GM18517 (cell line): ENCODE results near the gene ZNF22.

Experiments
- ATAC-seq: cut with Tn5 transposase; IDR thresholded peaks from one replicate; pipeline ENCODE4 v1.9.1; 2021; ENCODE audit warnings: mild to moderate bottlenecking, moderate library complexity; ENCODE audit not compliant: unreplicated experiment

Gene ZNF22

DNA sequence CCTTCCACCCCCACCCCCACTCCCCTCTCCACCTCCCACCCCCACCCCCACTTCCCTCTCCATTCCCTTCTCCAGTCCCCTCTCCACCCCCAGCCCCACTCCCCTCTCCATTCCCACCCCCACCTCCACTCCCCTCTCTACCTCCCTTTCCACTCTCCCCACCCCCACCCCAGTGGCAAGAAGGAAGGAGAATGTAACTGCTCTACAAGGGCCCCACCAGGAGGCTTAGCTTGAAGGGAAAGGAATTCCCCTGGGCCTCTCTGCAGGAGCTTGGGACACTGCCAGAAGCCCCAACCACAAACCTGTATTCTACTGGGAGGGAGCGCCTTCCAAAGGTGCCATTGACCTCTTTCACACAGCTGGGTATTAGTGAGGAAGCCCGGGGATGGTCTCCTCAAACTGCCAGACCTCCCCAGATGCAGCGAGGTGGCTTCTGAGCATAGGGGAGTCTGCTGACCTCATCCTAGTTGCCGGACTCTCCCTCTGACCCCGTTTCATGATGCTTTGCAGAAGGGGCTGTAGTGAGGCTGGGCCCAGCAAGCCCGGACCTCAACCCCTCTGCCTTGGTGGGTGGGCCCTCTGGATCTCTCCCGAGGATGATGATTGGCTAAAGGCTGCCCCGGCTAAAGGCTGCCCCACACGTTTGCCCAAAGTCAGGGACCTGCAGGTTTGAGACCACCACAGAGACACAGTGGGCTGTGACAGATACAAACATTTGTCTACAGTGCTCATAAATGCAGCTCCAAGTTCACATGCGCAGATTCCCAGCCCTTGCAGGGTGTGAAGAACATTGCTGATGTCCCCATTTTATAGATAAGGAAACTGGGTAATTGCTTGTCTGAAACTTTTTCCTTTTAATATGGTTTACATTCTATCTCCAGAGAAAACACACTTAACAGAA lies 25.0 kb upstream of the ZNF22 start:
- ATAC-seq = no peak

DNA sequence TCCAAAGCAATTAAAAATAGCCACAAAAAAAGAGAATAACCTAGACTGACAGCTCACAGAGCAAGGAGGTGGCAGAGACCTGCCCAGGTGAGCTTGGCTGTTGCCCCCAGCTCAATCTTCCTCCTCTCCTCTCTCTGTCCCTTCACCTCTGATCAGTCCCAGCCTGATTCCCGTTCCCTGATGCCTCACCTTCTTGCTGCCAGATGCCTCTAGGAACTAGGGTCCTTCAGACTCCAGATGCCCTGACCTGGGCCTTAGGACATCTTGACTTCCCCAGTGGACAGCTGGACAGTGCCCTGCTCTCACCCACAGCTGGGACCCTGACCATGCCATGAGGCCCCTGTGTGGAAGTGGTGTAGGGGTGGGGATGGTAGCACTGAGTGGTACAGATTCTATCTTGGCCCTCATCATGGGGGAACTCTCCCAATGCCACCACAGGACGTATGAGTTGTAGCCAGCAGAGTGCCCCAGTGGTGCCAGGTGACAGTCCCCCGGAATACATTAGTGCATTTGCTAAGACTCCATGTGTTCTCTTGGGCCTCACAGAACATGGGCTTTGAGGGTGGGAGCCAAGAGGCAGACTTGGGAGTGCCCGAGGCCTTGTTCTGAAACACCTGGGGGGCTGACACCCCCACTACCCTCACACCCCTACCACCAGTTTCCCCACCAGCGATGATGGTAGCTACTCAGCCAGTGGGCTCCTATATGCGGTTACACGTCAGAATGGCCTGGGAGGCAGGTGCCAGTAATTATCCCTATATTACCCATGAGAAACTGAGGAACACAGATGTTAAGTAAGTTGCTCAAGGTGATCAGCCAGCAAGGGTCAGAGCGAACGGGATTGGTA lies 24.1 kb upstream of the ZNF22 start:
- ATAC-seq = no peak

DNA sequence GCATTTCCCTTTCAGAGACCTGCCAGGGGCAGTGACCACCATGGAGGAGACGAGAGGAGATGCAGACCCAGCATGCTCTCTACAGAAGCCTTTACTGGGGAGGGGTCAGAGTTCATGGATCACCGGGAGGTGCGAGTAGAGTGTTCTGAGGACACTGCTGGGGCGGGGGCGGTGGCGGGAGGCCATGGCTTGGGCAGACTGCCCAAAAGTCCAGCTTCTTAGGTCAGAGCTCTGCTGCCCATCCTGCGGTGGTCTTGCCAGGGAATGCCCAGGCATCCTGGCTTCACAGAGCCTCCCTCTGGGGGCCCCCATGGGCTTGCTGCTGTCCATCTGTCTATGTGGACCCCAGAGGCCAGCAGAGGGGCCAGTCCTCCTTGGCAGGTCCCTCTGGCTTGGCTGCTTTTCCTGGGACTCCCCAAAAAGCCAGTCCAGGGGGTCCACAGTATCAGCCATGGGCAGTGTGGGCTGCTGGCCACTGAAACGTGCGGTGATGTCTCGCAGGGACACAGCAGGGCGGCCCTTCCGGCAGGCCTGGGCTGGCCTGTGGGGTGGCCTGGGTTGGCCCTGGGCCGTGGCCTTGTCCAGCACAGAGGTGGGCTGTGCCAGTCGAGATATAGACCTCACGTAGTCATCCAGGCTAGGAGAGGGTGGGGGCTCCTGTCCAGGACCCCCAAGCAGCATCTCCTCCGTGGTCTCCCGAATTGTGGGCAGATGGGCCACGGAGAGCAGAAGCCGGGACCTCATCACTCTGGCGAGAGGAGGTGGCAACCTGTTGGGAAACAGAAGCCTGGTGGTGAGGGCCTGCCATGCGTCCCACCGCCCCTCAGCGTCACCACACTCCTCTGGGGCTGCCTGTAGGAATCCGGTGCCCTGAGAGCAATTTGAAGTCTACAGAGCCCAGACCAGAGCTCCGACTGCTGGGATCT lies 23.2 kb upstream of the ZNF22 start:
- no peak for ATAC-seq

DNA sequence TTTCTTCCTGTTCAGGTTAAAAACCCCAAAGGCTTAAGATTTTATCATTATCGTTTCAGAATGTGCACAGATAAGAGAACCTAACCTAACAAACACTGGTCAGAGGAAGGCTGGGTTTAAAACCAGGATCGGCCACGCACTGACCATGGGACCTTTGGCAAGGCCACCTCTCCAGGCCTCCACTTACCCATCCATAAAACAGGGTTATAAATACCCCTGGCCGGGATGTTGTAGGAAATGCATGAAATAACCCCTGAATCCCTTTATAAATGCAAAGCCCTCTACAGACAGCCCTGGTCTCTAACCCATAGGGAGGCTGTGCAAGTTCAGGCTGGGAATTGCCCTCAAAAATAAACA lies 22.5 kb upstream of the ZNF22 start:
- ATAC-seq = no peak

DNA sequence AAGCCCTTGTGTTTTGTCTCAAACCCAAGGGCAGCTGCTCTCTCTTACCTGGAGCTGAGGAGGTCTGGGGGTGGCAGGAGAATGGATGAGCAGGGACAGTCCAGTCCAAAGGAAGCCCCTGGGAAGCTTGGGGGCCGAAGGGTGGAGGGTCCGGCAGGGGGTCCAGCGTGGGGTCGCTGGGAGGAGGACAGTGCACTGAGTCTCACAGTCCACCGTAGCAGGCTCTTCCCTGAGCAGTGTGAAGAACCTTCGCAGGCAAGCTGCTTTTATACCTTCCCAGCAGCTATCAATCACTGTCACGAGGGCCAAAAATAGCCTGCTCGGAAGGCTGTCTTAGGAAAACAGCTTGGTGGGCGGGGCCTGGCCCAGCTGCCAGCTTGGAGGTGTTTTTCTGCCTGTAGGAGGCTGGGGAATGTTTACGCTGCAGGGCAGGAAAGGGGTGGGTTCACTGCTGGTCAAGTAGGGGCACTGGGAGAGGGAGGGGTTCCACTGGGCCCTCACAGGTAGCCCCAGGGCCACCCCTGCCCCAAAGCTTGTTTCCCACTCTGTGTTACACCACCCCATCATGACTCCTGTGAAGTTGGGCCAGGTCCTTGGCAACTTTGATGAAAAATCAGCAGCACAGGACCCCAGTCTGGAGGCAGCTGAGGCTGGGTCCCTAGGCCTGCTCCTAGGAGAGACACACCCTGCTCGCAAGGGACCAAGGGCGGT lies 22.0 kb upstream of the ZNF22 start, which contains the start of gene DEPP1:
DEPP1 (minus strand) TSS at position 240 of the 711 bp plus-strand sequence. CDS start 779 bp downstream, outside the sequence.
- no peak for ATAC-seq

DNA sequence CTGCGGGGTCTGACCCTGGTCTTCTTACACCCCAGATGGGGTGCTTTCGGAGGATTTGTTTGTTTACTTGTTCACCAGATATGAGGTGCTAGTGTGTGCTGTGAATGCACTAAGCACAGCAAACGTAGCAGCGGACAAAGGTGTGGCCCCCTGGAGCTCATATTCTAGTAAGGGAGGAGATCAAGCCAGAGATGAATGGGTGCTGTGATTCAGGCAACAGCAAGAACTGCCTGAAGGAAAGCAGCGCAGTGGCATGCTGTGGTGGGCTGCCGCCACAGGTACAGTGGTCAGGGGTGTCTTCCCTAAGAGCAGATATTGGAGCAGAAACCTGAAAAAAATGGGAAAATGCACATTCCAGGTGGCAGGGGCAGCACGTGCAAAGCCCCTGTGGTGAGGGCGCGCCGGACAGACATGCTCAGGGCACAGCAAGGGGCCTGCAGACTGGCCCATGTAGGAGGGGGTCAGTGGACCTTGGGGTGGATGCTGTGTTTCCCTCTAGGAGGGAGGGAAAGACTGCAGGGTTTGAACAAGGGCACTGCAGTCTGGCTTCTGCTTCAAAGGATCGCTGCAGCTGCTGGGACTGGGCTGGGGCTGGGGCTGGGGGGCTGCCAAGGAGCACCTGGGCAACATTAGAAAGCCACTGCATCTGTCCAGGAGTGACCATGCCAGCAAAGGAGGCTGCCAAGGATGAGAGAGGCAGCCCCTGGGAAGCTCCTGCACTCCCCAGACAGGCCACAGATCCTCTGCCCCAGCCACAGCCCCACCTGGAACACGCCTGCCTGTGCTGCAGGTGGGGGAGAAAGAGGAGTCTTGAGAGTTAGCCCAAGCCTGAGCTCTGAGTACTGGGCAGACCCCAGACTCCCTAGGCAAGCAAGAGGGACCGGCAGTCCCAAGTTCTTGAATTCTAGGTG lies 21.2 kb upstream of the ZNF22 start:
- ATAC-seq = no peak

DNA sequence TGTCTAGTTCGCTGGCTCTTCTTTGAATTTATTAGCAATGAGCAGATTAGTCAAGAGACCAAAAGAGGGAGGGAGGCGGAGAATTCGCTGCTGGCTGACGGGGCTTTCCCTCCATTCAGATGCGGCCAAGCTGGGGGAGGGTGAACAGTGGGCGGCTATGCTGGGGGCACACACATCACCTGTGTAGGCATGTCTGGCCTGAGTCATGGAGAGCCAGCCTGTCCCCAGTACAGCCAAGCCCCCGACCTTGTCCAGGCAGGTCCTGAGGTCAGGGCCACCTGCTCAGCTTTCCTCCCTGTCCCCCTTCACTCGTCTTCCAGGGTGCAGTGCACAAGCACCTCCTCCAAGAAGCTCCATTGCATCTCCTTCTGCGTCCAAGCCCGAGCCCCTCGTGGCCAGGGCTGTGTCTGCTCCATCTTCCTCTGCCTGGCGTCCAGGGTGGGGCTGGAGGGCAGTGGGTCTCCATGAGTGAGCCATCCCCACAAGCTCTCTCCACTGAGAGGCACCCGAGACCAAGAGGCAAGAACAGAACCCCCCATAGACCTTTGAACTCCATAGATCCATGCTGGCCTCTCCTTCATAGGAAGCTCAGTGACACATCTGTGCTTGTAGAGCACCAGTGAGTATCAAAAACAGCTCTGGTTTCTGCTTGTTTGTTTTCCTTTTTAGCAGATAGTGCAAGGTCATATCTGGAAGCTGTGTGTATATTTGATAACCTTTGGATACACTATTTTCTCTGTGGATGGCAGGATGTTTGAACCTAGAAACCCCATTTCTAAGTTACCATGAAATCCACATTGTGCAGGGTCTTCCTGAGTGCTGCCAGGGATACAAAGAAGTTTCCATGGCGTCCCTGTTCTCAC lies 20.2 kb upstream of the ZNF22 start:
- ATAC-seq = no peak

DNA sequence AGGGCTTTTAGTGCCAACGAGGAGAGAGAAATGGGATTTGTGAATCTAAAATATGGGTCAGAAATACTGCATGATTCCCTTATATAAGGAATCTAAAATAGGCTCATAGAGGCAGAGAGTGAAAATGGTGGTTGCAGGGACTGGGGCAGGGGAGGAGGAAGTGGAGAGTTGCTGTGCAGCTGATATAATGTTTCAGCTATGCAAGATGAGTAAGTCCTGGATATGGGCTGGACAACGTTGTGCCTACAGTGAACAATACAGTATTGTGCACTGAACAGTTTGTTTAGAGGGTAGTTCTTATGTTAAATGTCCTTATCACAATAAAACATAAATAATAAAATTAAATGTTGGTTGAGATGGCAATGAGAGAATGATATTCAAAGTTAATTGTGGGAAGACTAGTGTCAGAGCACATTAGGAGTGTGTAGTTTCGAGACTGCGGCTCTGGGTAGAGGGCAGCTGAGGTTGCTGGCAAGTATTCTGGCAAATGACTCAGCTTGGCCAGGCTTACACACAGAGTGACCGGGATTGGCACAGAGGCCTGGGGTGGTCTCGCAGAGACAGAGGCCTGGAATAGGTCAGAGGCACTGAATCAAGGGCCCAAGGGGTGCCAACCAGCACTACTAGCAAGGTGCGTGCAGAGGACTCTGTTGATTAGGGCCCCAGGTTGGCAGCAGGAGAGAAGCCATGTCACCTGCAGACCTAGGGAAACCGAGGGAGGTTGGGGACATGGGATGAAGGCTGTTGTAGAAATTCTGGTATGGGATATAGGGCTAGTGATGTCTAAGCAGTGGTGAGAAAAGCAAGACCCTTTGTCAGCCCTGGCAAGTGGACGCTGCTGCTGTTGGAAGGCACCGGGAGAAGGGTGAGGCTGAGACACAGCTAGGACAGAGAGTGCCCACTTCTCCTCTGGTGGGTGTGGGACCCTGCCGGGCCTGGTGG lies 19.3 kb upstream of the ZNF22 start:
- ATAC-seq = no peak

DNA sequence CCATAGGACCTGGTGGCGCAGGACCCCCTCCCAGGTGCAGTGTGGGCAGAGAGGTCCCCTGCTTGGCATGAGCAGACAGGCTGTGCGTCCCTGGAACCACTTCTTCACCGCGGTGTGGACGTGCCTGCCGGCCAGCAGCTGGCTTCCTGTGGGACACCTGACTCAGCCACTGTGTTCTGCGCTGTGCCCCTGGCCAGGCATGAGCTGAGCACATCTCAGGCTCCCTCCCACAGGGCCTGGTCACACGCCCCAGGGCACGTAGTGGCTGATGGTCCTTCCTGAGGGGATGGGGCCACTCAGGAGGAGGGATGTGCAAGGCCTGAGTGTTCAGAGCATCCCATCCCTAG lies 18.6 kb upstream of the ZNF22 start:
- ATAC-seq = no peak

DNA sequence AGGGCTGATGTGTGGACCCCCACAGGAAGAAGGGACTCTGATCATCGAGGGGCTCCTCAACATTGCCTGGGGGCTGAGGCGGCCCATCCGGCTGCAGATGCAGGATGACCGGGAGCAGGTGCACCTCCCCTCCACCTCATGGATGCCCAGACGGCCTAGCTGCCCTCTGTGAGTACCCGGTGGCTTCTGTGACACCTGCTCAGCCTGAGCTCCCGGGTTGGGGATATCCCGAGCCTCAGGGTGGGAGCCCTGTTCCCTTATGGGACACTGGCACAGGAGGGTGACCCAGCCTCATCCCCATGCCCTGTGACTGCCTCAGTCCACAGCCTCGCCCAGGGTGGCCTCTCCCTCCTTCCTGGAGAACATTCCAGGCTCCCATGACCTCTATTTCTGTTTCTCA lies 18.2 kb upstream of the ZNF22 start:
- ATAC-seq = no peak

DNA sequence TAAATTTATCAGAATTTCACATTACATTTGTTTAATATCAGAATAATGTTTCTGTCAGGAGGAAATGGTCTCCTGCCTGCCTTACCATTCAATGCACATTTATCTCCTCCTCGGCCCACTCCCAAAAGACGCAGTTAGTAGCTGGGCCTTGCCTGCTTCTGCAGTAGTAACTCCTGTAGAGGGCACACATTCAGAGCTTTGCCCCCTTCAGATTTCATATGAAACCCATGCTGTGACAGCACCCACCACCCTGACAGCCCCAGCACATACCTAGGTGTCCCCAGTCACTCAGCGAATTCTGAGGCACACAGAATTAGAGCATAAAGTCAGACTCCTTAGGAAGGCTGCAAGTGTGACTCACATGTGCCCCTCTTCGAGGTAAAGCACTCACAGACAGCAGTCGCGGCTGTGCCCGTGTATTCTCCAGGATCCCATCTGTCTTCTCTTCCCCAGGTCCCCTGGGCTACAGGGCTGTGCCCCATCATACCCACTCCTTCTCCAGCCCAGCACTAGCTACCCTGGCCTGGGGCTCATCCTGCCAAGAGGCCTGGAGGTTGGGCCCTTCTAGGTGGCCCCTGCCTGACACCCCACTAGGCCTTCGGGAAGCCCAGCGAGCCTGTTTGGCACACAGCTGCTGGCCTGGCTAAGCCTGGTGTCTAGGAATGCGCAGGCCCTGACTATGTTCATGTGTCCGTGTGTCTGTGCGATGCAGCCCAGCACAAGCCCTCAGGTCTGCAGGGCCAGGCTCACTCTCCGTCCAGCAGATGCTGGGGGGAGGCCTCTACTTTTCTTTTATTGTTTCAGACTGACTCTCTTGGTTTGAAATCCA lies 17.4 kb upstream of the ZNF22 start:
- ATAC-seq = no peak

DNA sequence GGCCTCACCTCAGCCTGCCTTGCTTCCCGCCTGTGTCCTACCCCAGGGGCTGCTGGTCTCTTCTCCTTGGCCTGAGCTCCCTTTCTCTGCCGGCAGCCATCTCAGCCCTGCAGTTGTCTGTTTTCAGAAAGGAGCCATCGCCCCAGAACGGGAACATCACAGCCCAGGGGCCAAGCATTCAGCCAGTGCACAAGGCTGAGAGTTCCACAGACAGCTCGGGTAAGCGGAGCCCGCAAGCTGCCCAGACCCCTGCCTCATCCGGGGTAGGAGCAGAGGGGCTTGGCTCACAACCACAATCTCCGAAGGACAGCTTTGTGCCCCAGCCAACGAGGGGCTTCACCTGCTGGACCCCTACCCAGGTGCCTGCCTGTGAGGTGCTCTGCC lies 16.8 kb upstream of the ZNF22 start:
- ATAC-seq = no peak

DNA sequence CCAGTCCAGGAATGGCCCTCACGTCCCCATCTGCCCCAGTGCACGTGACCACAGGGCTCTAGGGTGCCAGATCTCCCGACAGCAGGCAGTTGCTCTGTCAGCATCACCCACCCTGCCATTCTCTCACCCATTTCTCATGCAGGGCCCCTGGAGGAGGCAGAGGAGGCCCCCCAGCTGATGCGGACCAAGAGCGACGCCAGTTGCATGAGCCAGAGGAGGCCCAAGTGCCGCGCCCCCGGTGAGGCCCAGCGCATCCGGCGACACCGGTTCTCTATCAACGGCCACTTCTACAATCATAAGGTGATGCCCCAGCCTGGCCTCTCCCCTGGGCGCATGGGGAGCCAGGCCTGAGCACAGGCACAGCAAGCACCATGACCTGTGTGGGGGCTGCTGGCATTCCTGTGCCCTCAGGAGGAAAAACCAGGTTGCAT lies 16.0 kb upstream of the ZNF22 start:
- no peak for ATAC-seq

DNA sequence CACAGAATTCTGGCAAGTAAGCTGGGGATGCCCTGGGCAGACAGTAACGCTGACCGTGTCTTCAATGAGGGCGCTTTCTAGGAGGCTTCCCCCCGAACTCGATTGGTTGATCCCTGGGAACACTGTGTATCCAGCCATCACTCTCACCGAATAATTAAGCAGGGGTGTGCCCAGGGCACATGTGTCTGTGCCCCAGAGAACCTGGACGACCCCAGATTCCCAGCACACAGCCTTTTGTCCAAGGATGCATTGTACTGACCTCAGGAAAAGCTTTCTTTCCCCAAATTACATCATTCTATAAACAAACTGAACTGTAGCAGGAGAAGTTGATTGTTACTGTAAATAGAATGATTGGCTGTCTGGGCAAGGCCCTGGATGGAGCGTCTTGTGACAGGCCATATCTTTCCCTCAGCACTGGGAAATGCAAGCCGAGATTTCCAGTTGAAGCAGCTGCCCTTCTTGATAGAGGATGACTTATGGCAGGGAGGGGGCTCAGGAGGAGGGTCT lies 15.5 kb upstream of the ZNF22 start:
- ATAC-seq = no peak

DNA sequence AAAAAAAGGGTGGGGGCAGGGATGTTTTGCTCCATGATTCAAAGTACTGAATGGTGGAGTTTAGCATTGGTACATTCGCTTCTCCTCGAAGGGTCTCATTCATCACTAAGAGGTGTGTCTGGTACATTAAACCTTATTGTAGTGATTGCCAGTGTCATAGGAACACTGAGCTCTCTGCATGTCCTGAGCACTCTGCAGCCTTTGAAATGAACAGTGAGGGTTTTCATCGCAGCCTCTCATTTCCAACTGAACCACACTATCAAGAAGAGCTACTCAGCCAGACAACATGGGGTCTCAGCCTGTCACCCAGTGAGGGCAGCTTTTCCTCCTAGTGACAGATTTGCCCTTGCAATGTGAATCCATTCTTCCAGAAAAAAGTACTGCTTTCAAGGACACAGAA lies 14.5 kb upstream of the ZNF22 start:
- ATAC-seq = no peak

DNA sequence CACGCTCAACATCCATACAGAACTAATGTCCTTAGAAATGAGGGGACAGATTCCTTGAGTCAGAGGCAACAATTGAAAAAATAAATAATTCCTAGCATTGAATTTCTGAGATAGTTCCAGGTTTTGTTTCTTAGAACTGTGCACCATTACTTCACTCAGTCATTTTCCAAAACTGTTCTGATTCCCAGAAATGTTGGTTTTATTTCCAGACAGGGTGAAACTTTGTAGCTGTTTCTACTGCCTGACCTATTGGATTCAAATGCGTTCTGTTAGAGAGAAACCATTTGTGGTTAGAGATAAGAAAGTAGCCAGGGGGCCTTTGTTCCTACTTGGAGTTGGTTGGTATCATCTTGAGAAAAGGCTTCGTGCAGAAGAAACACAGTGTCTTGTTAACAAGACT lies 14.1 kb upstream of the ZNF22 start:
- no peak for ATAC-seq
